GM15510 (cell line): ENCODE data around the gene MRPL52.

ENCODE experiments used
- POLR2A ChIP-seq: IDR thresholded peaks from 3 replicates; pipeline ENCODE4 v1.6.1; 2011; ENCODE audit warnings: borderline replicate concordance; ENCODE audit not compliant: insufficient read length; ENCODE audit errors: extremely low read depth

Gene MRPL52

GRCh38 chr14:22866874-22867273, 37.2 kb downstream of the MRPL52 start:
- no peak for TF ChIP-seq POLR2A

DNA sequence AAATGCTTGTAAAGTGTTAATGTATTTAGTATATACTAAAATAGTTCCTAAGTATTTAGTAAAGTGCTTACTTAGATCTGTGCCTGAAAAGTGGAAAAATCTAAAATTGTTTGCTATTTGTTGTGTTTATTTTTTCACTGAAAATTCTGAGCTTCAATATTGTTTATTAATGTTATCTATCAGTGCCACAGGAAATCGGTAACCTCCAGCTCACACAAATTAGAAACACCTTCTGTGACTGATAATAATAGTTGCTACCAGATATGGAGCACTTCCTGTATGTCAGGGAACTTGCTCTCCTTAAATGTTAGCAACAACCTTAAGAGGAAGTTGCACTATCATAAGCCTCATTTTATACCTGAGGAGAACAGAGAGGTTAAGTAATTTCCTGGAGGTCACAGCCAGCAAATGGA, 41.1 kb downstream of the MRPL52 start:
- TF ChIP-seq POLR2A = no peak

GRCh38 chr14:22871224-22872032, 41.7 kb downstream of the MRPL52 start, which contains the start of gene LRP10:
Gene LRP10, plus strand, starts transcription at chr14:22871740. Its CDS starts 564 bp downstream, at chr14:22872304.
- TF ChIP-seq POLR2A = peak; percentile 75

DNA sequence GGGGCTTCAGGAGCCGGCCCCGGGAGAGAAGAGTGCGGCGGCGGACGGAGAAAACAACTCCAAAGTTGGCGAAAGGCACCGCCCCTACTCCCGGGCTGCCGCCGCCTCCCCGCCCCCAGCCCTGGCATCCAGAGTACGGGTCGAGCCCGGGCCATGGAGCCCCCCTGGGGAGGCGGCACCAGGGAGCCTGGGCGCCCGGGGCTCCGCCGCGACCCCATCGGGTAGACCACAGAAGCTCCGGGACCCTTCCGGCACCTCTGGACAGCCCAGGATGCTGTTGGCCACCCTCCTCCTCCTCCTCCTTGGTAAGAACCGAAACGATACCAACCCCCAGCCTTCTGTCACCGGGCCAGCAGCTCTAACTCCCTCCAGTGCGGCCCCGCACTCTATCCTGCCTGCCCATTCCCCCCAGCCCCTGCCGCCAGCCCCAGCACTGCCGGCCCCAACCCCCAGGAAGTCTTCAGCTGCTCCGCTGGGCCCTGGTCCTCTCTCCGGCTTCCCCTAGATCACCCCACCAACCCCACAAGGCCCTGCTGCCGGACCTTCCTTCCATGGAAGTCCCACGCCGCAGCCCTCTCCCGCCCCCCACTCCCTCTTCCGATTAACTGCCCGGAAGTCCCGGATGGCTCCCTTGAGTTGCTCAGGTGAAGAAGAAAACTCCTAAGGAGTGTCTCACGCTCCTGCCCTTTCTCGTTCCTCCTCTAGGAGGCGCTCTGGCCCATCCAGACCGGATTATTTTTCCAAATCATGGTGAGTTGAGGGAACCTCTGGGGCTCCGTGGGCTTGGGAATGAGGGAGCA, 42.5 kb downstream of the MRPL52 start:
- no peak for TF ChIP-seq POLR2A

- no peak for TF ChIP-seq POLR2A
Measured at GRCh38 chr14:22872833-22873520, 43.3 kb downstream of the MRPL52 start.

DNA sequence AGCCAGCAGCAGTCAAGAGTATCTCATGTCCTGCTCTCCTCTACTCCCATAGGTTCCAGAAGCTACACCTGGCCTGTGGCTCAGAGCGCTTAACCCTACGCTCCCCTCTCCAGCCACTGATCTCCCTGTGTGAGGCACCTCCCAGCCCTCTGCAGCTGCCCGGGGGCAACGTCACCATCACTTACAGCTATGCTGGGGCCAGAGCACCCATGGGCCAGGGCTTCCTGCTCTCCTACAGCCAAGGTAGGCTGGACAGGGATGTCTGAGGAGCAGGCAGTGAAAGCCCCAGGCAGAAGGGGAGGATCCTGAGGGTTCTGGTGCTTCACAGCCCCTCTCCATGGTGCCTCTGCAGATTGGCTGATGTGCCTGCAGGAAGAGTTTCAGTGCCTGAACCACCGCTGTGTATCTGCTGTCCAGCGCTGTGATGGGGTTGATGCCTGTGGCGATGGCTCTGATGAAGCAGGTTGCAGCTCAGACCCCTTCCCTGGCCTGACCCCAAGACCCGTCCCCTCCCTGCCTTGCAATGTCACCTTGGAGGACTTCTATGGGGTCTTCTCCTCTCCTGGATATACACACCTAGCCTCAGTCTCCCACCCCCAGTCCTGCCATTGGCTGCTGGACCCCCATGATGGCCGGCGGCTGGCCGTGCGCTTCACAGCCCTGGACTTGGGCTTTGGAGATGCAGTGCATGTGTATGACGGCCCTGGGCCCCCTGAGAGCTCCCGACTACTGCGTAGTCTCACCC, 45.5 kb downstream of the MRPL52 start:
- TF ChIP-seq POLR2A = no peak

- TF ChIP-seq POLR2A = no peak
Measured at GRCh38 chr14:22875748-22876319, 46.1 kb downstream of the MRPL52 start.

- no peak for TF ChIP-seq POLR2A
Measured at GRCh38 chr14:22877000-22877501, 47.4 kb downstream of the MRPL52 start.

- no peak for TF ChIP-seq POLR2A
Measured at GRCh38 chr14:22878271-22879246, 48.9 kb downstream of the MRPL52 start.

DNA sequence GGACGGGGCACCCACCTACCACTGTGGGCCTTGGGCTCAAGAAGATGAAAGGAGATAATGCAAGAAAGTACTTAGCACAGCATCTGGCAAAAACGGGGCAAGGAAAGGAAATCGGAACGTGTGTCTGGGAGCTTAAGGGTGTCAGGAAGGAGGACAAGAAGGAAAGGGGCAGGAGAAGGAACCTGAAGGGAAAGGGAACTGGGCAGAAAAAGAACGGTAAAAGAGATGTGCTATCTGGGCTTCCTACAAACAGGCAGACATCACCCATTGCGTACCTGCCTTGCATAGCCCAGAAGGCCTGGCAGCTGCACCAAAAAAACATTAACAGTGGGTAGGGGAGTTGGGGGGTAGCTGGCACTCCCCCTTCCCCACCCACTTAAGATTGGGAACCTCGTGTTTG, 52.4 kb downstream of the MRPL52 start:
- TF ChIP-seq POLR2A = no peak

DNA sequence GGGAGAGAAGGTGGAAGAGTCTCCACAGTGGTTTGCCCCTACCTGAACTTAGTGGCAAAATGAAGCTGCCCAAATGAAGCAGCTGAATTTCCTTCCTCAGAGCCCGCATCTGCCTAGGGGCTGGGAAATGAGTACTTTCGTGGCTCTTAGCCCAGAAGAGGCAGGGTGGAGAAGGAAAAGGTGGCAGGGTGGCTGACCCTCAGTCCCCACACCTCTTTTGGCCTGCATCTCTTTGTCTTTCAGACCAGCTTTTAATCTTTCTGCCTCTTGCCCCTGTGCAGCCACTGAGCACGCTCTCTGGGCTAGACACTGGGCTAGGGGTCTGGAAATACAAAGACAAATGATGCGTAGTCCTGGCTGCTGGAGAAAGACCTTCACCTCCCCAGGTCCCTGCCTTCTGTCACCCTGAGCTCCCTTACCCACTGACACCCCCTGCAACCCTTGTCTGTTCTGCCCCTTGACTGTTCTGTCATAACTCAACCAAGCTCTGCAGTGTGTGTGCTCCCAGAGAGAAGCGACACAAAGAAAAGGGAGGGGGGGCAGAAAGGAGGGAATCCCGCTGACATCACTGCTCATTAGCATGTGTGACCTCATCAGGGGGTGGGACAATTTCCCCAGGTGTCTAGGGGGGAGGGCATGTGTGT, 53.0 kb downstream of the MRPL52 start:
- no peak for TF ChIP-seq POLR2A

GRCh38 chr14:22883173-22883976, 53.7 kb downstream of the MRPL52 start, which contains the start of gene REM2:
Gene REM2, plus strand, starts transcription at chr14:22883222. Its CDS starts 66 bp downstream, at chr14:22883288.
- TF ChIP-seq POLR2A = no peak
